Measurements from ENCODE around the gene ARID1B. TPM values are rescaled to one million over a fixed set of nuclear protein-coding genes. Genes with fewer than 3 reads are reported as not detected.

The ARID1B gene
- total RNA-seq, 1 donor from 2014 or later: 155 TPM

- H3K27me3 Mint-ChIP-seq (ENCODE audit: low read depth): no peaks in the 10 kb centered on the region
- no peaks in the 10 kb centered on the region for H3K9me3 Mint-ChIP-seq
- peaks cover 38% of the 10 kb centered on the region for H3K36me3 Mint-ChIP-seq
- H3K27ac Mint-ChIP-seq: no peak overlapping the region
- DNase-seq (ENCODE audit: low spot score in 2 of 2, unreplicated experiment in 2 of 2): no peak
- H3K4me1 Mint-ChIP-seq: peaks cover 19% of the 10 kb centered on the region
- TF ChIP-seq, protein P1, sequence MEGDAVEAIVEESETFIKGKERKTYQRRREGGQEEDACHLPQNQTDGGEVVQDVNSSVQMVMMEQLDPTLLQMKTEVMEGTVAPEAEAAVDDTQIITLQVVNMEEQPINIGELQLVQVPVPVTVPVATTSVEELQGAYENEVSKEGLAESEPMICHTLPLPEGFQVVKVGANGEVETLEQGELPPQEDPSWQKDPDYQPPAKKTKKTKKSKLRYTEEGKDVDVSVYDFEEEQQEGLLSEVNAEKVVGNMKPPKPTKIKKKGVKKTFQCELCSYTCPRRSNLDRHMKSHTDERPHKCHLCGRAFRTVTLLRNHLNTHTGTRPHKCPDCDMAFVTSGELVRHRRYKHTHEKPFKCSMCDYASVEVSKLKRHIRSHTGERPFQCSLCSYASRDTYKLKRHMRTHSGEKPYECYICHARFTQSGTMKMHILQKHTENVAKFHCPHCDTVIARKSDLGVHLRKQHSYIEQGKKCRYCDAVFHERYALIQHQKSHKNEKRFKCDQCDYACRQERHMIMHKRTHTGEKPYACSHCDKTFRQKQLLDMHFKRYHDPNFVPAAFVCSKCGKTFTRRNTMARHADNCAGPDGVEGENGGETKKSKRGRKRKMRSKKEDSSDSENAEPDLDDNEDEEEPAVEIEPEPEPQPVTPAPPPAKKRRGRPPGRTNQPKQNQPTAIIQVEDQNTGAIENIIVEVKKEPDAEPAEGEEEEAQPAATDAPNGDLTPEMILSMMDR (IDR thresholded peaks at IDR 0.05; ENCODE audit: unreplicated experiment): no peak
- H3K4me3 Mint-ChIP-seq: no peak overlapping the region
Observed at GRCh38 chr6:157206359-157206815, 429.2 kb downstream of the ARID1B start.

GRCh38 chr6:157207521-157208076 lies 430.4 kb downstream of the ARID1B start:
- H3K27ac Mint-ChIP-seq: no peak overlapping the region
- H3K36me3 Mint-ChIP-seq: peaks cover 32% of the 10 kb centered on the region
- no peaks in the 10 kb centered on the region for H3K27me3 Mint-ChIP-seq (ENCODE audit: low read depth)
- peaks cover 19% of the 10 kb centered on the region for H3K4me1 Mint-ChIP-seq
- no peaks in the 10 kb centered on the region for H3K9me3 Mint-ChIP-seq
- TF ChIP-seq, protein P1 (IDR thresholded peaks at IDR 0.05; ENCODE audit: unreplicated experiment): no peak
- no peak for DNase-seq (ENCODE audit: low spot score in 2 of 2, unreplicated experiment in 2 of 2)
- H3K4me3 Mint-ChIP-seq: no peak overlapping the region

DNA sequence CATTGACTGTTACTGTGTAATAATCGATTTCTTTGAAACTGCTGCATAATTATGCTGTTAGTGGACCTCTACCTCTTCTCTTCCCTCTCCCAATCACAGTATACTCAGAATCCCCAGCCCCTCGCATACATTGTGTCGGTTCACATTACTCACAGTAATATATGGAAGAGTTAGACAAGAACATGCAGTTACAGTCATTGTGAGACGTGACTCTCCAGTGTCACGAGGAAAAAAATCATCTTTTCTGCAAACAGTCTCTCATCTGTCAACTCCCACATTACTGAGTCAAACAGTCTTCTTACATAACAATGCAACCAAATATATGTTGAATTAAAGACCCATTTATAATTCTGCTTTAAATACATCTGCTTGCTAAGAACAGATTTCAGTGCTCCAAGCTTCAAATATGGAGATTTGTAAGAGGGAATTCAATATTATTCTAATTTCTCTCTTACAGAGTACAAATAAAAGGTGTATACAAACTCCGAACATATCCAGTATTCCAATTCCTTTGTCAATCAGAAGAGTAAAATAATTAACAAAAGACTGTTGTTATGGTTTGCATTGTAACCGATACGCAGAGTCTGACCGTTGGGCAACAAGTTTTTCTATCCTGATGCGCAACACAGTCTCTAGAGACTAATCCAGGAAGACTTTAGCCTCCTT lies 432.8 kb downstream of the ARID1B start:
- Mint-ChIP-seq H3K9me3 (no peaks in the 10 kb centered on the region), H3K4me1 (peaks cover 14% of the 10 kb centered on the region), H3K27ac (no peak overlapping the region), H3K36me3 (peaks cover 21% of the 10 kb centered on the region), H3K27me3 (ENCODE audit: low read depth) (no peaks in the 10 kb centered on the region), H3K4me3 (no peak overlapping the region)
- DNase-seq (ENCODE audit: low spot score in 2 of 2, unreplicated experiment in 2 of 2): no peak
- TF ChIP-seq, protein P1 (IDR thresholded peaks at IDR 0.05; ENCODE audit: unreplicated experiment): no peak

GRCh38 chr6:157210954-157211353 lies 433.8 kb downstream of the ARID1B start:
- H3K27me3 Mint-ChIP-seq (ENCODE audit: low read depth): no peaks in the 10 kb centered on the region
- no peak for DNase-seq (ENCODE audit: low spot score in 2 of 2, unreplicated experiment in 2 of 2)
- no peak overlapping the region for H3K4me3 Mint-ChIP-seq
- TF ChIP-seq, protein P1 (IDR thresholded peaks at IDR 0.05; ENCODE audit: unreplicated experiment): no peak
- peaks cover 16% of the 10 kb centered on the region for H3K36me3 Mint-ChIP-seq
- peaks cover 11% of the 10 kb centered on the region for H3K4me1 Mint-ChIP-seq
- H3K9me3 Mint-ChIP-seq: no peaks in the 10 kb centered on the region
- H3K27ac Mint-ChIP-seq: no peak overlapping the region

DNA sequence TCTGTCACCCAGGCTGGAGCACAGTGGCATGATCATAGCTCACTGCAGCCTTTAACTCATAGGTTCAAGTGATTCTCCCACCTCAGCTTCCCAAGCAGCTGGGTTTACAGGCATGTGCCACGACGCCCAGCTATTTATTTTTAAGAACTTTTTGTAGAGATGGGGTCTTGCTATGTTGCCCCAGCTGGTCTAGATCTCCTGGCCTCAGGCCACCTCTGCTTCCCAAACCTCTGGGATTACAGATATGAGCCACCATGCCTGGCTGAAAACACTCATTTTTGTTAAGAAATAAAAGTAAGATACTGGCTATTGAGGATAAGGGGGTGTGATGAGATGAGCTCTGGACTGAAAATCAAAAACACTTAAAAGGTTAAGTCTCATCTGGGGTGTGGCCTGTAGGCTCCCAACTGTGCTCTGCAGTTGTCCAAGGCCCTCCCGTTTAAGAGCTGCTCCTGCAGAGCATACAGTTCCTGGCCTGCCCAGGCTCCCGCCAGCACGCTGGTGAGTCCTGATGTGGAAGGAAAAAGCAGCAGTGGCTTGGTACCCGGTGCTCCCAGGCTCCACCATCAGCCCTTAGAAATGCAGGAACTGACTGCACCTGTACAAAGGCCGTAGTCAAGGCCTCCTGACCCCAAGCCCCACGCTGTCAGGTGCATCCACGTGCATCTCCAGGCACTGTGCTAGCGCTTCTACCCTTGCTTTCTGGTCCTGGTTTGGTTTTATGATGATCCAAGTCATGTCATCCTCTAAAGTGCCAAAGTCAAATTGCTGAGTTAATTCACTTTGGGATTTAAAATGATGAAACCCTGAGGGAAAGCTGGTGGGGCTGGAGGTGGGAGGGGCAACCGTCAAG lies 434.7 kb downstream of the ARID1B start:
- Mint-ChIP-seq H3K4me1 (peaks cover 11% of the 10 kb centered on the region), H3K4me3 (no peak overlapping the region), H3K27me3 (ENCODE audit: low read depth) (no peaks in the 10 kb centered on the region), H3K9me3 (no peaks in the 10 kb centered on the region), H3K27ac (no peak overlapping the region), H3K36me3 (peaks cover 8% of the 10 kb centered on the region)
- TF ChIP-seq, protein P1 (IDR thresholded peaks at IDR 0.05; ENCODE audit: unreplicated experiment): no peak
- no peak for DNase-seq (ENCODE audit: low spot score in 2 of 2, unreplicated experiment in 2 of 2)
